DOHH2 (cell line): ENCODE measurements around the gene IRF7.

ENCODE experiments used
- CTCF ChIP-seq: fragments of 200-600 bp; sonication (generic); IDR thresholded peaks from one replicate; pipeline ENCODE4 v1.5.1; 2014; ENCODE audit warnings: antibody characterized with exemption, mild to moderate bottlenecking, low read depth, low read length; ENCODE audit not compliant: poor library complexity, severe bottlenecking
- EZH2phosphoT487 ChIP-seq: fragments of 200-600 bp; sonication (generic); IDR thresholded peaks from 2 replicates; pipeline ENCODE4 v1.6.1; 2017; ENCODE audit warnings: borderline replicate concordance, mild to moderate bottlenecking, antibody characterized with exemption, low read length, moderate library complexity, mixed read lengths

- no peak for TF ChIP-seq CTCF
- no peak for TF ChIP-seq EZH2phosphoT487
Measured at GRCh38 chr11:636511-637332, 21.0 kb upstream of the IRF7 start, which contains the start of gene DRD4.
